ENCODE results near the gene LIMA1. TPM values are rescaled to one million over a fixed set of nuclear protein-coding genes. Genes with fewer than 3 reads are reported as not detected.
"Not testable (repeated sequence)": the region's sequence is repeated elsewhere in the genome, so short reads cannot be mapped to it uniquely, and the experiment has no call there.

LIMA1 gene
- total and polyA plus RNA-seq, 2 donors, result 46.9 to 120 TPM

GRCh38 chr12:50219001-50219400 lies 64.3 kb downstream of the LIMA1 start:
- H3K27ac ChIP-seq (ENCODE audit: low read depth in 1 of 2, low read length in 1 of 2); H3K36me3 ChIP-seq (ENCODE audit: control insufficient read depth in 2 of 2, insufficient read depth in 2 of 2, low read length in 1 of 2); H3K27me3 ChIP-seq (ENCODE audit: control insufficient read depth in 2 of 2, insufficient read depth in 1 of 2, low read length in 1 of 2); DNase-seq (ENCODE audit: low read depth in 6 of 9, low spot score in 9 of 9); H3K9me3 ChIP-seq (ENCODE audit: control insufficient read depth in 2 of 2, insufficient read depth in 1 of 2, low read length in 1 of 2); H3K4me3 ChIP-seq (ENCODE audit: low read length in 2 of 2): not testable (repeated sequence)
- H3K4me1 ChIP-seq (ENCODE audit: control insufficient read depth in 2 of 2, insufficient read depth in 2 of 2, low read length in 2 of 2), result peaks cover 7 to 26% of the 10 kb centered on the region in 2 donors
- WGBS, result over 99% methylated on average over 6 of the region's 6 CpGs

- H3K4me1 ChIP-seq (ENCODE audit: control insufficient read depth in 2 of 2, insufficient read depth in 2 of 2, low read length in 2 of 2), result peaks cover 7 to 26% of the 10 kb centered on the region in 2 donors
- H3K27me3 ChIP-seq (ENCODE audit: control insufficient read depth in 2 of 2, insufficient read depth in 1 of 2, low read length in 1 of 2), result no peaks in the 10 kb centered on the region
- H3K9me3 ChIP-seq (ENCODE audit: control insufficient read depth in 2 of 2, insufficient read depth in 1 of 2, low read length in 1 of 2), result no peaks in the 10 kb centered on the region
- WGBS, result over 99% methylated on average over 4 of the region's 4 CpGs
- no peak overlapping the region for H3K4me3 ChIP-seq (ENCODE audit: low read length in 2 of 2)
- no peaks in the 10 kb centered on the region for H3K36me3 ChIP-seq (ENCODE audit: control insufficient read depth in 2 of 2, insufficient read depth in 2 of 2, low read length in 1 of 2)
- no peak overlapping the region for H3K27ac ChIP-seq (ENCODE audit: low read depth in 1 of 2, low read length in 1 of 2)
- DNase-seq (ENCODE audit: low read depth in 6 of 9, low spot score in 9 of 9), result no peak
Measured at GRCh38 chr12:50218386-50218785, 64.9 kb downstream of the LIMA1 start.

- H3K9me3 ChIP-seq (ENCODE audit: control insufficient read depth in 2 of 2, insufficient read depth in 1 of 2, low read length in 1 of 2), result no peaks in the 10 kb centered on the region
- H3K4me3 ChIP-seq (ENCODE audit: low read length in 2 of 2), result no peak overlapping the region
- no peaks in the 10 kb centered on the region for H3K36me3 ChIP-seq (ENCODE audit: control insufficient read depth in 2 of 2, insufficient read depth in 2 of 2, low read length in 1 of 2)
- no peak overlapping the region for H3K27ac ChIP-seq (ENCODE audit: low read depth in 1 of 2, low read length in 1 of 2)
- WGBS, result 100% methylated on average over 1 of the region's 1 CpG
- H3K27me3 ChIP-seq (ENCODE audit: control insufficient read depth in 2 of 2, insufficient read depth in 1 of 2, low read length in 1 of 2), result no peaks in the 10 kb centered on the region
- H3K4me1 ChIP-seq (ENCODE audit: control insufficient read depth in 2 of 2, insufficient read depth in 2 of 2, low read length in 2 of 2), result peaks cover 7 to 17% of the 10 kb centered on the region in 2 donors
- no peak for DNase-seq (ENCODE audit: low read depth in 6 of 9, low spot score in 9 of 9)
Measured at GRCh38 chr12:50217202-50217601, 66.1 kb downstream of the LIMA1 start.

GRCh38 chr12:50215033-50215432 lies 68.3 kb downstream of the LIMA1 start:
- no peak for DNase-seq (ENCODE audit: low read depth in 6 of 9, low spot score in 9 of 9)
- Histone ChIP-seq H3K4me3 (ENCODE audit: low read length in 2 of 2) (no peak overlapping the region), H3K4me1 (ENCODE audit: control insufficient read depth in 2 of 2, insufficient read depth in 2 of 2, low read length in 2 of 2) (peaks cover 3 to 17% of the 10 kb centered on the region in 2 donors), H3K27me3 (ENCODE audit: control insufficient read depth in 2 of 2, insufficient read depth in 1 of 2, low read length in 1 of 2) (no peaks in the 10 kb centered on the region), H3K36me3 (ENCODE audit: control insufficient read depth in 2 of 2, insufficient read depth in 2 of 2, low read length in 1 of 2) (no peaks in the 10 kb centered on the region), H3K27ac (ENCODE audit: low read depth in 1 of 2, low read length in 1 of 2) (no peak overlapping the region), H3K9me3 (ENCODE audit: control insufficient read depth in 2 of 2, insufficient read depth in 1 of 2, low read length in 1 of 2) (no peaks in the 10 kb centered on the region)
- WGBS, result 96% methylated on average over 3 of the region's 3 CpGs

GRCh38 chr12:50214018-50214417 lies 69.3 kb downstream of the LIMA1 start:
- Histone ChIP-seq H3K4me1 (ENCODE audit: control insufficient read depth in 2 of 2, insufficient read depth in 2 of 2, low read length in 2 of 2) (peaks cover 3 to 13% of the 10 kb centered on the region in 2 donors), H3K27ac (ENCODE audit: low read depth in 1 of 2, low read length in 1 of 2) (no peak overlapping the region), H3K4me3 (ENCODE audit: low read length in 2 of 2) (no peak overlapping the region), H3K9me3 (ENCODE audit: control insufficient read depth in 2 of 2, insufficient read depth in 1 of 2, low read length in 1 of 2) (no peaks in the 10 kb centered on the region), H3K36me3 (ENCODE audit: control insufficient read depth in 2 of 2, insufficient read depth in 2 of 2, low read length in 1 of 2) (no peaks in the 10 kb centered on the region), H3K27me3 (ENCODE audit: control insufficient read depth in 2 of 2, insufficient read depth in 1 of 2, low read length in 1 of 2) (no peaks in the 10 kb centered on the region)
- WGBS, result 81% methylated on average over 1 of the region's 1 CpG
- no peak for DNase-seq (ENCODE audit: low read depth in 6 of 9, low spot score in 9 of 9)

- no peaks in the 10 kb centered on the region for H3K36me3 ChIP-seq (ENCODE audit: control insufficient read depth in 2 of 2, insufficient read depth in 2 of 2, low read length in 1 of 2)
- no peaks in the 10 kb centered on the region for H3K27me3 ChIP-seq (ENCODE audit: control insufficient read depth in 2 of 2, insufficient read depth in 1 of 2, low read length in 1 of 2)
- WGBS, result 97% methylated on average over 2 of the region's 2 CpGs
- H3K9me3 ChIP-seq (ENCODE audit: control insufficient read depth in 2 of 2, insufficient read depth in 1 of 2, low read length in 1 of 2), result no peaks in the 10 kb centered on the region
- no peak overlapping the region for H3K4me3 ChIP-seq (ENCODE audit: low read length in 2 of 2)
- peaks cover 3 to 13% of the 10 kb centered on the region in 2 donors for H3K4me1 ChIP-seq (ENCODE audit: control insufficient read depth in 2 of 2, insufficient read depth in 2 of 2, low read length in 2 of 2)
- DNase-seq (ENCODE audit: low read depth in 6 of 9, low spot score in 9 of 9), result no peak
- no peak overlapping the region for H3K27ac ChIP-seq (ENCODE audit: low read depth in 1 of 2, low read length in 1 of 2)
Measured at GRCh38 chr12:50213439-50213838, 69.9 kb downstream of the LIMA1 start.

- 51% methylated on average over 2 of the region's 2 CpGs for WGBS
- Histone ChIP-seq H3K27me3 (ENCODE audit: control insufficient read depth in 2 of 2, insufficient read depth in 1 of 2, low read length in 1 of 2) (no peaks in the 10 kb centered on the region), H3K36me3 (ENCODE audit: control insufficient read depth in 2 of 2, insufficient read depth in 2 of 2, low read length in 1 of 2) (no peaks in the 10 kb centered on the region), H3K27ac (ENCODE audit: low read depth in 1 of 2, low read length in 1 of 2) (peak overlapping the region in 1 of 2 donors; percentile 60), H3K4me3 (ENCODE audit: low read length in 2 of 2) (no peak overlapping the region), H3K9me3 (ENCODE audit: control insufficient read depth in 2 of 2, insufficient read depth in 1 of 2, low read length in 1 of 2) (no peaks in the 10 kb centered on the region), H3K4me1 (ENCODE audit: control insufficient read depth in 2 of 2, insufficient read depth in 2 of 2, low read length in 2 of 2) (peaks cover 3 to 9% of the 10 kb centered on the region in 2 donors)
- peak in 1 of 9 donors; percentile 26 for DNase-seq (ENCODE audit: low read depth in 6 of 9, low spot score in 9 of 9)
Measured at GRCh38 chr12:50212071-50212467, 71.3 kb downstream of the LIMA1 start.

- no peaks in the 10 kb centered on the region for H3K36me3 ChIP-seq (ENCODE audit: control insufficient read depth in 2 of 2, insufficient read depth in 2 of 2, low read length in 1 of 2)
- H3K9me3 ChIP-seq (ENCODE audit: control insufficient read depth in 2 of 2, insufficient read depth in 1 of 2, low read length in 1 of 2), result no peaks in the 10 kb centered on the region
- DNase-seq (ENCODE audit: low read depth in 6 of 9, low spot score in 9 of 9), result peak in 1 of 9 donors; percentile 19
- peaks cover 3 to 9% of the 10 kb centered on the region in 2 donors for H3K4me1 ChIP-seq (ENCODE audit: control insufficient read depth in 2 of 2, insufficient read depth in 2 of 2, low read length in 2 of 2)
- WGBS, result 87% methylated on average over 6 of the region's 6 CpGs
- H3K4me3 ChIP-seq (ENCODE audit: low read length in 2 of 2), result no peak overlapping the region
- peak overlapping the region; percentile 60 to 70 for H3K27ac ChIP-seq (ENCODE audit: low read depth in 1 of 2, low read length in 1 of 2)
- H3K27me3 ChIP-seq (ENCODE audit: control insufficient read depth in 2 of 2, insufficient read depth in 1 of 2, low read length in 1 of 2), result no peaks in the 10 kb centered on the region
Measured at GRCh38 chr12:50211392-50212070, 71.8 kb downstream of the LIMA1 start.

- WGBS, result 99% methylated on average over 2 of the region's 2 CpGs
- no peak for DNase-seq (ENCODE audit: low read depth in 6 of 9, low spot score in 9 of 9)
- H3K4me3 ChIP-seq (ENCODE audit: low read length in 2 of 2), result no peak overlapping the region
- H3K27ac ChIP-seq (ENCODE audit: low read depth in 1 of 2, low read length in 1 of 2), result no peak overlapping the region
- H3K4me1 ChIP-seq (ENCODE audit: control insufficient read depth in 2 of 2, insufficient read depth in 2 of 2, low read length in 2 of 2), result peaks cover 3 to 9% of the 10 kb centered on the region in 2 donors
- H3K27me3 ChIP-seq (ENCODE audit: control insufficient read depth in 2 of 2, insufficient read depth in 1 of 2, low read length in 1 of 2), result no peaks in the 10 kb centered on the region
- peaks cover 6 to 12% of the 10 kb centered on the region in 2 donors for H3K36me3 ChIP-seq (ENCODE audit: control insufficient read depth in 2 of 2, insufficient read depth in 2 of 2, low read length in 1 of 2)
- H3K9me3 ChIP-seq (ENCODE audit: control insufficient read depth in 2 of 2, insufficient read depth in 1 of 2, low read length in 1 of 2), result no peaks in the 10 kb centered on the region
Measured at GRCh38 chr12:50207424-50207823, 75.9 kb downstream of the LIMA1 start.

Measured in thymus (tissue), 11 donors.